OCI-LY7 (cell line): ENCODE data around the gene TMEM123.

Experiments used
- CTCF ChIP-seq: fragments of 200-600 bp; sonication (generic); conservative IDR thresholded peaks from 2 replicates; pipeline ENCODE4 v1.5.1; 2014; ENCODE audit warnings: mild to moderate bottlenecking, antibody characterized with exemption, low read length, moderate library complexity, mixed read lengths
- EZH2phosphoT487 ChIP-seq: fragments of 200-600 bp; sonication (generic); IDR thresholded peaks from 2 replicates; pipeline ENCODE4 v1.6.1; 2018; ENCODE audit warnings: low read depth, borderline replicate concordance, mild to moderate bottlenecking, mixed run types, antibody characterized with exemption, low read length, moderate library complexity, mixed read lengths

- TF ChIP-seq EZH2phosphoT487 (no peak), CTCF (no peak)
Observed at GRCh38 chr11:102469196-102469821, 16.7 kb upstream of the TMEM123 start.
